ENCODE measurements around the gene PEMT. TPM values are rescaled to one million over a fixed set of nuclear protein-coding genes. Genes with fewer than 3 reads are reported as not detected.

The PEMT gene
- total RNA-seq, 1 experiment from 2014 or later: 69.8 TPM

DNA sequence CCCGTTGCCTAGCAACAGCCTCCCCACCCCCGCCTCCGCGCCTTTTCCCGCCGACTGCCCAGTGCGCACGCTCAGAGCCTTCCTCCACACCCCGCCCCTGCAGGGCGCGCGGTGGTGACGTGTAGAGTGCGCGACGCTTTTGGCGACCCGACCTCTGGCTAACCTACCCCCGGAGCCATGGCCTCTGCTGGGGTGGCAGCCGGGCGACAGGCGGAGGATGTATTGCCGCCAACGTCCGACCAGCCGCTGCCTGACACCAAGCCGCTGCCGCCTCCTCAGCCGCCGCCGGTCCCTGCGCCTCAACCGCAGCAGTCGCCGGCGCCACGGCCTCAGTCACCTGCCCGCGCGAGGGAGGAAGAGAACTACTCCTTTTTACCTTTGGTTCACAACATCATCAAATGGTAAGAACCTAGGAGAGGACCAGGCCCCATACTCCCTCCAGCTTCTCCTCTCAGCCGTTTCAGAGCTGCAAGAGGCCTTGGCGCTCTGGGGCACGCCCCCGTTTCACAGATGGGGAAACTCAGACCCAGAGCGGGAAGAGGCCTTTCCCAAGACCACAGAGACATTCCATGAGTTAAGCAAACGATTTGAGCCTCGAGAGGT is 114.5 kb downstream of the PEMT start, which contains the start of gene MED9:
Gene MED9 (plus strand): TSS at position 136 of the 603 bp plus-strand sequence. CDS start 42 bp downstream, at position 178.
- peak within 1 kb of the TSS; percentile 58 for H3K27ac ChIP-seq (ENCODE audit: low read length)
- H4K20me1 ChIP-seq (ENCODE audit: insufficient read depth, low read depth, low read length): no peaks in the 10 kb centered on the region; the same call in 1 of the 2 replicates
- H3K36me3 ChIP-seq (ENCODE audit: insufficient read depth, low read length): peaks cover 13% of the 10 kb centered on the region; the same call in 1 of the 2 replicates
- peak within 1 kb of the TSS; percentile 89 for H3K9ac ChIP-seq (ENCODE audit: low read length)
- H3K9me3 ChIP-seq (ENCODE audit: low read length): no peaks in the 10 kb centered on the region
- H3K27me3 ChIP-seq (ENCODE audit: low read length): no peaks in the 10 kb centered on the region
- no peaks in the 10 kb centered on the region for H3K9me2 ChIP-seq (replicated peaks; ENCODE audit: insufficient read depth, low read length)
- peak within 1 kb of the TSS; percentile 32; the same call in 1 of the 2 replicates for H2AFZ ChIP-seq (ENCODE audit: low read length)
- H3K79me2 ChIP-seq (ENCODE audit: low read length): peaks cover 51% of the 10 kb centered on the region
- DNase-seq: peak; percentile 97
- H3K4me1 ChIP-seq (ENCODE audit: low read length): peaks cover 36% of the 10 kb centered on the region
- H3K4me2 ChIP-seq (ENCODE audit: low read depth, low read length, poor library complexity, severe bottlenecking): peak within 1 kb of the TSS; percentile 93
- peak within 1 kb of the TSS; percentile 88 for H3K4me3 ChIP-seq (ENCODE audit: low read length)

GRCh38 chr17:17474341-17474740 is 117.2 kb downstream of the PEMT start:
- H3K4me1 ChIP-seq (ENCODE audit: low read length): peaks cover 17% of the 10 kb centered on the region
- no peak overlapping the region for H2AFZ ChIP-seq (ENCODE audit: low read length)
- H4K20me1 ChIP-seq (ENCODE audit: insufficient read depth, low read depth, low read length): no peaks in the 10 kb centered on the region; the same call in 1 of the 2 replicates
- H3K4me2 ChIP-seq (ENCODE audit: low read depth, low read length, poor library complexity, severe bottlenecking): no peak overlapping the region
- no peak overlapping the region for H3K4me3 ChIP-seq (ENCODE audit: low read length)
- H3K36me3 ChIP-seq (ENCODE audit: insufficient read depth, low read length): 0 out of 2 replicates have a peak, but pooled peaks cover 3% of the 10 kb centered on the region
- H3K79me2 ChIP-seq (ENCODE audit: low read length): peaks cover 25% of the 10 kb centered on the region
- H3K9ac ChIP-seq (ENCODE audit: low read length): no peak overlapping the region
- no peaks in the 10 kb centered on the region for H3K27me3 ChIP-seq (ENCODE audit: low read length)
- no peak overlapping the region for H3K27ac ChIP-seq (ENCODE audit: low read length)
- H3K9me3 ChIP-seq (ENCODE audit: low read length): no peaks in the 10 kb centered on the region
- DNase-seq: no peak
- H3K9me2 ChIP-seq (replicated peaks; ENCODE audit: insufficient read depth, low read length): no peaks in the 10 kb centered on the region

DNA sequence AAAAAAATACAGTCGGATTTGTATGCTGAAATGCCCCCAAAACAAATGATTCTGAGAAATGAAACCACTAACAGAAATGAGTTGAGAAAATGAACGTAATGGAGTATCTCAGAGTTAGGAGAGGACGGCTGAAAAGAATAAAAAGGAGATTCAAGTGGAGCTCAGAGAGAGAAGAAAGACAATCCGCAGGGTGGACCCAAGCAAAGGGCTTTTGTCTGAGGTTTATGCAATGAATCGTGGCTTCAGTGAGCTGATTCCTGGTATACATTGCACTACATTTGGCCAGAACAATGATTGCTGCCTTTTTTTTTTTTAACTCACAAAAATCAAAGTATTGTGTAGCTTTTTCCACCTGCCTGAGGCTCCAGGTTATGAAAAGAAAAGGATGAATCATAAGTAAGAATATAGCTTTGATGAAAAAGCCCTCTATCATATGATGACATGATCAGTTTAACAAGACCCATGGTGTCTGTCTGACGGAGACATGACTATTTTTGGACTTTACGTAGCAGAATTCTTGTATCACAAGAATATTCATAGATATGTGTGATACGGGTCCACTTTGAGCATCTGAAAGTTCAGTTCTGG is 119.1 kb downstream of the PEMT start:
- no peak overlapping the region for H3K4me2 ChIP-seq (ENCODE audit: low read depth, low read length, poor library complexity, severe bottlenecking)

DNA sequence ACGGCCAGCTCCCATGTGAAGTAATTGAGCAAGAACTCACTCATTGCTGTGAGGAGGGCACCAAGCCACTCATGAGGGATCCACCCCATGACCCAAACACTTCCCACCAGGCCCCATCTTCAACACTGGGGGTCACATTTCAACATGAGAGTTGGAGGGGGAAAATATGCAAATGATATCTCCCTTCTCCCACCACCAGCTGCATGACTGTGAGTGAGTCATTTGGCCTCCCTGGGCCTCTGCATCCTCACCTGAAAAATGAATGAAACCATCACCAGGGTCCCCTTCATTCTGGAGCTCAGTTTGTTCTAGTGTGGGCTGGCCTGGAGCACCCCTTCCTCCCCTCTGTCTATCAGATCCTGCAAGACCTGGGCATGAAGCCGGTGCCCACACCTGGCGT is 121.5 kb downstream of the PEMT start:
- Histone ChIP-seq H3K9me3 (ENCODE audit: low read length) (no peaks in the 10 kb centered on the region), H3K9me2 (replicated peaks; ENCODE audit: insufficient read depth, low read length) (no peaks in the 10 kb centered on the region), H2AFZ (ENCODE audit: low read length) (no peak overlapping the region), H3K4me3 (ENCODE audit: low read length) (no peak overlapping the region), H4K20me1 (ENCODE audit: insufficient read depth, low read depth, low read length) (no peaks in the 10 kb centered on the region), H3K27me3 (ENCODE audit: low read length) (no peaks in the 10 kb centered on the region), H3K27ac (ENCODE audit: low read length) (no peak overlapping the region), H3K4me1 (ENCODE audit: low read length) (no peaks in the 10 kb centered on the region), H3K79me2 (ENCODE audit: low read length) (no peaks in the 10 kb centered on the region), H3K4me2 (ENCODE audit: low read depth, low read length, poor library complexity, severe bottlenecking) (no peak overlapping the region), H3K36me3 (ENCODE audit: insufficient read depth, low read length) (no peaks in the 10 kb centered on the region), H3K9ac (ENCODE audit: low read length) (no peak overlapping the region)
- DNase-seq: no peak

More for the DNA sequence above, 119.1 kb downstream of the PEMT start:
- H3K9me2 ChIP-seq (replicated peaks; ENCODE audit: insufficient read depth, low read length): no peaks in the 10 kb centered on the region
- H3K9ac ChIP-seq (ENCODE audit: low read length): no peak overlapping the region
- no peak overlapping the region for H2AFZ ChIP-seq (ENCODE audit: low read length)
- H4K20me1 ChIP-seq (ENCODE audit: insufficient read depth, low read depth, low read length): no peaks in the 10 kb centered on the region; the same call in 1 of the 2 replicates
- DNase-seq: no peak
- no peaks in the 10 kb centered on the region for H3K9me3 ChIP-seq (ENCODE audit: low read length)
- H3K27me3 ChIP-seq (ENCODE audit: low read length): no peaks in the 10 kb centered on the region
- no peak overlapping the region for H3K4me3 ChIP-seq (ENCODE audit: low read length)
- H3K36me3 ChIP-seq (ENCODE audit: insufficient read depth, low read length): no peaks in the 10 kb centered on the region
- H3K79me2 ChIP-seq (ENCODE audit: low read length): peaks cover 6% of the 10 kb centered on the region
- no peak overlapping the region for H3K27ac ChIP-seq (ENCODE audit: low read length)
- no peaks in the 10 kb centered on the region for H3K4me1 ChIP-seq (ENCODE audit: low read length)

DNA sequence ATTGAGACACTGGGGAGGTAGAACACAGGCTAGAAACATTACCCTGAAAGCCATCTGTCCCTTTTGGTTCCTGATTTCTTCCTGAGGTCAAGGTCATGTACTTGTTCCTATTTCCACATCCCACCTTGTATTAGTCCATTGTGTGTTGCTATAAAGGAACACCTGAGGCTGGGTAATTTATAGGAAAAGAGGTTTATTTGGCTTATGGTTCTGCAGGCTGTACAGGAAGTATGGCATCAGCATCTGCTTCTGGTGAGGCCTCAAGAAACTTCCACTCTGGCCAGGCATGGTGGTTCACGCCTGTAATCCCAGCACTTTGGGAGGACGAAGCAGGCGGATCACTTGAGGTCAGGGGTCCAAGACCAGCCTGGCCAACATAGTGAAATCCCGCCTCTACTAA is 122.2 kb downstream of the PEMT start:
- Histone ChIP-seq H3K79me2 (ENCODE audit: low read length) (no peaks in the 10 kb centered on the region), H3K9ac (ENCODE audit: low read length) (no peak overlapping the region), H3K9me3 (ENCODE audit: low read length) (no peaks in the 10 kb centered on the region), H3K27me3 (ENCODE audit: low read length) (no peaks in the 10 kb centered on the region), H3K9me2 (replicated peaks; ENCODE audit: insufficient read depth, low read length) (no peaks in the 10 kb centered on the region), H3K4me2 (ENCODE audit: low read depth, low read length, poor library complexity, severe bottlenecking) (no peak overlapping the region), H3K27ac (ENCODE audit: low read length) (no peak overlapping the region), H3K4me1 (ENCODE audit: low read length) (no peaks in the 10 kb centered on the region), H2AFZ (ENCODE audit: low read length) (no peak overlapping the region), H4K20me1 (ENCODE audit: insufficient read depth, low read depth, low read length) (no peaks in the 10 kb centered on the region), H3K36me3 (ENCODE audit: insufficient read depth, low read length) (no peaks in the 10 kb centered on the region), H3K4me3 (ENCODE audit: low read length) (no peak overlapping the region)
- no peak for DNase-seq

DNA sequence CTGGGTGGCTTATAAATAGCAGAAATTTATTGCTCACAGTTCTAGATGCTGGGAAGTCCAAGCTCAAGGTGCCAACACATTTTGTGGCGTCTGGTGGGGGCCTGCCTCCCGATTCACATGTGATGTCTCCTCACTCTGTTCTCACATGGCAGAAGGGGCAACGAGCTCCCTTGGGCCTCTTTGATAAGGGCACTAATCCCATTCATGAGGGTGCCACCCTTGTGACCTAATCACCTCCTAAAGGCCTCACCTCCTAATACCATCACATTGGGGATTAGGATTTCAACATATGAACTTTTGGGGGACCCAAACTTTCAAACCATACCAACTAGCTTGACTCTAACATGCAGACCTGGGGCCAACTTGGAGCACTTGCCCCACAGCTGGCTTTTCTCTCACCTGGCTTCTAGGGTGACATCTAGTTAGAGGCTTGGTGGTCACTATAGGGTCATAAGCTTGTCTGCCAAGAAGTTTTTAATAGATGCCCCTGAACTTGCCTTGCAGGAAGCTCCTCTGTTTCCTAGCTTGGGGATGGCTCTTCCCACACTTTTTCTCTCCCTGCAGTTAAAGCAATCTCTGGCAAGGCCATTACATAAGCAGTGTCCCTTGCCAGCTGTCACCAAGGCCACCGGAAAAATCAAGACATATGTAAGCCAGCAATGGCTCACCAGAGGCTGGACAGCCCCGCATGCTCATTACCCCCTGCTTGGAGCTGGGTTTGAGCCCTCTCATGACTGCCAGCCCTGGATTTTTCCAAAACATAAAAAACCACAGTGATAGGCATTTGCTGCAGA is 123.1 kb downstream of the PEMT start:
- Histone ChIP-seq H3K9me3 (ENCODE audit: low read length) (no peaks in the 10 kb centered on the region), H3K27ac (ENCODE audit: low read length) (no peak overlapping the region), H3K36me3 (ENCODE audit: insufficient read depth, low read length) (no peaks in the 10 kb centered on the region), H3K4me3 (ENCODE audit: low read length) (no peak overlapping the region), H2AFZ (ENCODE audit: low read length) (no peak overlapping the region), H3K27me3 (ENCODE audit: low read length) (no peaks in the 10 kb centered on the region), H3K4me1 (ENCODE audit: low read length) (no peaks in the 10 kb centered on the region), H3K4me2 (ENCODE audit: low read depth, low read length, poor library complexity, severe bottlenecking) (no peak overlapping the region), H4K20me1 (ENCODE audit: insufficient read depth, low read depth, low read length) (no peaks in the 10 kb centered on the region), H3K9me2 (replicated peaks; ENCODE audit: insufficient read depth, low read length) (no peaks in the 10 kb centered on the region), H3K79me2 (ENCODE audit: low read length) (no peaks in the 10 kb centered on the region), H3K9ac (ENCODE audit: low read length) (no peak overlapping the region)
- no peak for DNase-seq

DNA sequence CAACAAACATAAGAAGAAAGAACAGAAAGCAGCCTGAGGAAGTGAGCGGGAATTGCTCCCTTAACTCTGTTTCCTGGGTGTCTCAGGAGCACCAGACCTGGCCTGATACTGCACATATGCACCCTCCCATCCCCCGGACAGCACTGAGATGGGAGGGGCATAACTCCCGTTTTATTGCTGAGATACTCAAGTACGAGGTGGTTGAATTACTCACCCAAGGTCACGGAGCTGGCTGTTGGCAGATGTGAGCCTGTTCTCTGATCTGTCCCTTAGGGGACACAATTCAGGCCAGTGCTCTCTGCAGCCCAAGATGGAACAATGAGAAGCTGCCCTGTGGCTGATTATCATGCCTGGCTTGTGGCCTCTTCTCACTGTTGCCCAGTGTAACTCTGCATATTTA is 123.8 kb downstream of the PEMT start:
- no peaks in the 10 kb centered on the region for H3K79me2 ChIP-seq (ENCODE audit: low read length)
- no peaks in the 10 kb centered on the region for H3K9me3 ChIP-seq (ENCODE audit: low read length)
- H3K9ac ChIP-seq (ENCODE audit: low read length): no peak overlapping the region
- no peak overlapping the region for H3K4me2 ChIP-seq (ENCODE audit: low read depth, low read length, poor library complexity, severe bottlenecking)
- H3K27me3 ChIP-seq (ENCODE audit: low read length): no peaks in the 10 kb centered on the region
- H3K4me1 ChIP-seq (ENCODE audit: low read length): no peaks in the 10 kb centered on the region
- no peaks in the 10 kb centered on the region for H4K20me1 ChIP-seq (ENCODE audit: insufficient read depth, low read depth, low read length)
- no peak for DNase-seq
- H3K27ac ChIP-seq (ENCODE audit: low read length): no peak overlapping the region
- no peaks in the 10 kb centered on the region for H3K9me2 ChIP-seq (replicated peaks; ENCODE audit: insufficient read depth, low read length)
- H2AFZ ChIP-seq (ENCODE audit: low read length): no peak overlapping the region
- no peaks in the 10 kb centered on the region for H3K36me3 ChIP-seq (ENCODE audit: insufficient read depth, low read length)
- H3K4me3 ChIP-seq (ENCODE audit: low read length): no peak overlapping the region

DNA sequence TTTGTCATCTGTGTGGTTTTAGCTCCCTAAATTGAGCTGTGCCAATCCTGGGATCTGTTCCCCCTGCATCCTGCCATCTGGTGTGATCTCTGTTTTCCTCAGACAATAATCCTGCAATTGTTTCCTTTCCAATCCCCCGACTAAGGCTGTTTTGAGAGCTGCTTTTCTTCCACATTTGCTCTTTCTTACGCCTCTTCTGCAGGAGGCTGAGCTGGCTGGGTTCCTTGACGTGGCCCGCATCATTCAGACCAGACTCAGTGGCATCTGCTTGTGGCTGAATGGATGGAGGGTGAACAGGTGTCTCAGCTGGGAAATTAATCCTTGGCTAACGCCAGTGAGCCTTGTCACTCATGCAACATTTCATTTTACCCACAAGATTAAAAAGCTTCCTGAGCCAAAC is 124.5 kb downstream of the PEMT start:
- no peak for DNase-seq
- Histone ChIP-seq H3K27ac (ENCODE audit: low read length) (no peak overlapping the region), H4K20me1 (ENCODE audit: insufficient read depth, low read depth, low read length) (no peaks in the 10 kb centered on the region)

More for the DNA sequence above, 124.5 kb downstream of the PEMT start:
- no peaks in the 10 kb centered on the region for H3K9me3 ChIP-seq (ENCODE audit: low read length)
- H2AFZ ChIP-seq (ENCODE audit: low read length): no peak overlapping the region
- H3K9me2 ChIP-seq (replicated peaks; ENCODE audit: insufficient read depth, low read length): no peaks in the 10 kb centered on the region
- H3K4me3 ChIP-seq (ENCODE audit: low read length): no peak overlapping the region
- H3K79me2 ChIP-seq (ENCODE audit: low read length): no peaks in the 10 kb centered on the region
- H3K9ac ChIP-seq (ENCODE audit: low read length): no peak overlapping the region
- no peaks in the 10 kb centered on the region for H3K4me1 ChIP-seq (ENCODE audit: low read length)
- H3K36me3 ChIP-seq (ENCODE audit: insufficient read depth, low read length): no peaks in the 10 kb centered on the region
- H3K4me2 ChIP-seq (ENCODE audit: low read depth, low read length, poor library complexity, severe bottlenecking): no peak overlapping the region
- no peaks in the 10 kb centered on the region for H3K27me3 ChIP-seq (ENCODE audit: low read length)

Data from Karpas-422 (cell line).